Stimulated activated naive CD4-positive, alpha-beta T cell (primary cell): Measurements from ENCODE around the gene NLRP3.
A peak's percentile ranks its signal among the peaks of the same experiment; 100 is the strongest.
"Not testable (repeated sequence)": the region's sequence is repeated elsewhere in the genome, so short reads cannot be mapped to it uniquely, and the experiment has no call there.

Experiments
- DNase-seq, 6 experiments: peaks; one replicate each; lab custom pipeline; 2025; lab: John Stamatoyannopoulos, UW

Gene NLRP3

GRCh38 chr1:247390996-247391395, 25.0 kb upstream of the NLRP3 start:
- DNase-seq: no peak

- no peak for DNase-seq
Measured at GRCh38 chr1:247392088-247392487, 23.9 kb upstream of the NLRP3 start.

- not testable (repeated sequence) for DNase-seq
Measured at GRCh38 chr1:247395075-247395474, 20.9 kb upstream of the NLRP3 start.

GRCh38 chr1:247400685-247401084, 15.3 kb upstream of the NLRP3 start:
- DNase-seq: no peak

- DNase-seq: no peak
Measured at GRCh38 chr1:247401310-247402119, 14.5 kb upstream of the NLRP3 start.

GRCh38 chr1:247402120-247402675, 13.8 kb upstream of the NLRP3 start:
- no peak for DNase-seq

- no peak for DNase-seq
Measured at GRCh38 chr1:247406014-247406656, 9.8 kb upstream of the NLRP3 start.

GRCh38 chr1:247407180-247407616, 8.8 kb upstream of the NLRP3 start:
- peak; percentile 21 to 53 (median 38) for DNase-seq

GRCh38 chr1:247408100-247408499, 7.9 kb upstream of the NLRP3 start:
- DNase-seq: no peak

GRCh38 chr1:247409869-247410544, 6.0 kb upstream of the NLRP3 start:
- DNase-seq: peak in 3 of 6 experiments; percentile 23 to 43 (median 32)

- DNase-seq: no peak
Measured at GRCh38 chr1:247411621-247412327, 4.2 kb upstream of the NLRP3 start.

- DNase-seq: no peak
Measured at GRCh38 chr1:247417831-247418230, 1.9 kb downstream of the NLRP3 start.

- no peak for DNase-seq
Measured at GRCh38 chr1:247419336-247419735, 3.4 kb downstream of the NLRP3 start.

GRCh38 chr1:247421074-247421473, 5.1 kb downstream of the NLRP3 start:
- DNase-seq: no peak

- DNase-seq: no peak
Measured at GRCh38 chr1:247429496-247429895, 13.5 kb downstream of the NLRP3 start.

- no peak for DNase-seq
Measured at GRCh38 chr1:247430434-247430833, 14.5 kb downstream of the NLRP3 start.

- DNase-seq: no peak
Measured at GRCh38 chr1:247431643-247432042, 15.7 kb downstream of the NLRP3 start.

GRCh38 chr1:247434005-247434404, 18.0 kb downstream of the NLRP3 start:
- no peak for DNase-seq

- DNase-seq: no peak
Measured at GRCh38 chr1:247435030-247435758, 19.2 kb downstream of the NLRP3 start.

- DNase-seq: no peak
Measured at GRCh38 chr1:247435759-247436147, 19.8 kb downstream of the NLRP3 start.
